Measurements from ENCODE around the gene C20orf96.

DNA sequence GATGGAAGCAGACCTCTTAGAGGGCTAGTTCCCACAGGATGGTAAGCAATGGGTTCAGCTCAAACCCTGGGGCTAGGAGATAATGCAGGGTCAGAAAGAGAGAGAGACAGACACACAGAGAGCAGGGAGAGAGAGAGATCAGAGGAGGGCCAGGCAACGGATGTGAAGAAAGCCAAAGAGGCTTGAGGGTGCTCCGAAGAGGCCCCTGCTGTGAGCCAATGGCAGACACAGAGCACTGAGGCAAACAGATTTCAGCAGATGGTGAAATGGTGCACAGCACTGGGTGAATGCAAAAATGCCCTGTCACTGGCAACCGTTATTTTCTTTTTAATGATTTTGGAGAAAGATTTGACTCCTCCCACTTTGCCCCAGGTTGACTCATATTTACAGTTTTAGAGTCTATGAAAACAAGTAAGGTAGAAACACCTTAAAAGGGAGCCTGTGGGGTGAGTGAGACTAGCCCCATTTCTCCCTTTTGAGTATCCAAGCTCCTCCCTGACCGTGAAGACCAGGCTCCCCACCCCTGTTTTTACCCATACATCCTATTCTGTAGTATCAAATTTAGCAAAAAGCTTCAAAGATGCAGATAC is 32.2 kb downstream of the C20orf96 start:
- TF ChIP-seq, protein P1, sequence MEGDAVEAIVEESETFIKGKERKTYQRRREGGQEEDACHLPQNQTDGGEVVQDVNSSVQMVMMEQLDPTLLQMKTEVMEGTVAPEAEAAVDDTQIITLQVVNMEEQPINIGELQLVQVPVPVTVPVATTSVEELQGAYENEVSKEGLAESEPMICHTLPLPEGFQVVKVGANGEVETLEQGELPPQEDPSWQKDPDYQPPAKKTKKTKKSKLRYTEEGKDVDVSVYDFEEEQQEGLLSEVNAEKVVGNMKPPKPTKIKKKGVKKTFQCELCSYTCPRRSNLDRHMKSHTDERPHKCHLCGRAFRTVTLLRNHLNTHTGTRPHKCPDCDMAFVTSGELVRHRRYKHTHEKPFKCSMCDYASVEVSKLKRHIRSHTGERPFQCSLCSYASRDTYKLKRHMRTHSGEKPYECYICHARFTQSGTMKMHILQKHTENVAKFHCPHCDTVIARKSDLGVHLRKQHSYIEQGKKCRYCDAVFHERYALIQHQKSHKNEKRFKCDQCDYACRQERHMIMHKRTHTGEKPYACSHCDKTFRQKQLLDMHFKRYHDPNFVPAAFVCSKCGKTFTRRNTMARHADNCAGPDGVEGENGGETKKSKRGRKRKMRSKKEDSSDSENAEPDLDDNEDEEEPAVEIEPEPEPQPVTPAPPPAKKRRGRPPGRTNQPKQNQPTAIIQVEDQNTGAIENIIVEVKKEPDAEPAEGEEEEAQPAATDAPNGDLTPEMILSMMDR (IDR thresholded peaks at IDR 0.05): no peak
- no peak for TF ChIP-seq POLR2A (IDR thresholded peaks at IDR 0.05)
- TF ChIP-seq EP300 (IDR thresholded peaks at IDR 0.05): no peak

Measured in ovary (tissue), 3 donors.